OCI-LY1 (cell line): ENCODE data around the gene ABCC4.

Source experiments
- EZH2 ChIP-seq: fragments of 200-600 bp; sonication (generic), shearing (Covaris generic); IDR thresholded peaks from 2 replicates; pipeline ENCODE4 v1.8.0; 2017; ENCODE audit warnings: borderline replicate concordance, mixed run types, mild to moderate bottlenecking, antibody characterized with exemption, low read length, moderate library complexity, mixed read lengths
- TF ChIP-seq, protein P1 (sequence below): fragments of 200-600 bp; sonication (generic), shearing (Covaris generic); IDR thresholded peaks from 2 replicates; pipeline ENCODE4 v1.5.1; 2017; ENCODE audit warnings: mild to moderate bottlenecking, antibody characterized with exemption, low read length, moderate library complexity, mixed read lengths

DNA sequence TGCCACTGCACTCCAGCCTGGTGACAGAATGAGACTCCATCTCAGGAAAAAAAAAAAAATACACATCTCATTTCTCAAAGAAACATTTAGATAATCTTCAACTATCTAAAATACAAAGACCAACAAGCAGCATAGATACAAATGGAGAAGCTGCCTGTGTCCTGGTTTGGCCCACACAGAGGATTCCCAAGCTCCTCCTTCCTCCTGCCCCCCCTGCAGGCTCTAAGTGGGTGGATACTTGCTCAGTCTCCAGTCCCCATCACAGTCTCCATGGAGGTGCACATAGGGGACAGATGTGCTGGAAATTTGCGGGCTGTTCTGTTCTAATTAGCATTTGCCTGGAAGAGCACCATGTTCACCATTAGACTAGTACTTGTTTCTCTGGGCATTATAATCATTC lies 59.9 kb downstream of the ABCC4 start:
- TF ChIP-seq EZH2 = no peak
- TF ChIP-seq, protein P1, sequence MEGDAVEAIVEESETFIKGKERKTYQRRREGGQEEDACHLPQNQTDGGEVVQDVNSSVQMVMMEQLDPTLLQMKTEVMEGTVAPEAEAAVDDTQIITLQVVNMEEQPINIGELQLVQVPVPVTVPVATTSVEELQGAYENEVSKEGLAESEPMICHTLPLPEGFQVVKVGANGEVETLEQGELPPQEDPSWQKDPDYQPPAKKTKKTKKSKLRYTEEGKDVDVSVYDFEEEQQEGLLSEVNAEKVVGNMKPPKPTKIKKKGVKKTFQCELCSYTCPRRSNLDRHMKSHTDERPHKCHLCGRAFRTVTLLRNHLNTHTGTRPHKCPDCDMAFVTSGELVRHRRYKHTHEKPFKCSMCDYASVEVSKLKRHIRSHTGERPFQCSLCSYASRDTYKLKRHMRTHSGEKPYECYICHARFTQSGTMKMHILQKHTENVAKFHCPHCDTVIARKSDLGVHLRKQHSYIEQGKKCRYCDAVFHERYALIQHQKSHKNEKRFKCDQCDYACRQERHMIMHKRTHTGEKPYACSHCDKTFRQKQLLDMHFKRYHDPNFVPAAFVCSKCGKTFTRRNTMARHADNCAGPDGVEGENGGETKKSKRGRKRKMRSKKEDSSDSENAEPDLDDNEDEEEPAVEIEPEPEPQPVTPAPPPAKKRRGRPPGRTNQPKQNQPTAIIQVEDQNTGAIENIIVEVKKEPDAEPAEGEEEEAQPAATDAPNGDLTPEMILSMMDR = no peak
